HG03354 (cell line): ENCODE results near the gene BRSK2.
"Not testable (repeated sequence)": the region's sequence is repeated elsewhere in the genome, so short reads cannot be mapped to it uniquely, and the experiment has no call there.

Experiments used
- ATAC-seq: cut with Tn5 transposase; IDR thresholded peaks from one replicate; pipeline ENCODE4 v1.9.1; 2021; ENCODE audit warnings: mild to moderate bottlenecking; ENCODE audit not compliant: unreplicated experiment, poor library complexity, severe bottlenecking

BRSK2 gene

GRCh38 chr11:1353383-1354124, 36.2 kb upstream of the BRSK2 start:
- ATAC-seq: no peak

- no peak for ATAC-seq
Observed at GRCh38 chr11:1354125-1354938, 35.4 kb upstream of the BRSK2 start.

- no peak for ATAC-seq
Observed at GRCh38 chr11:1356007-1356435, 33.7 kb upstream of the BRSK2 start.

- no peak for ATAC-seq
Observed at GRCh38 chr11:1356478-1356960, 33.2 kb upstream of the BRSK2 start.

GRCh38 chr11:1358286-1358685, 31.4 kb upstream of the BRSK2 start:
- ATAC-seq: no peak

GRCh38 chr11:1358931-1359330, 30.8 kb upstream of the BRSK2 start:
- not testable (repeated sequence) for ATAC-seq

GRCh38 chr11:1359556-1359955, 30.2 kb upstream of the BRSK2 start:
- no peak for ATAC-seq

GRCh38 chr11:1360181-1360834, 29.4 kb upstream of the BRSK2 start:
- no peak for ATAC-seq

- no peak for ATAC-seq
Observed at GRCh38 chr11:1360835-1361357, 28.8 kb upstream of the BRSK2 start.

GRCh38 chr11:1361882-1362281, 27.9 kb upstream of the BRSK2 start:
- ATAC-seq: no peak

- ATAC-seq: no peak
Observed at GRCh38 chr11:1367721-1368120, 22.0 kb upstream of the BRSK2 start.

GRCh38 chr11:1368216-1368615, 21.5 kb upstream of the BRSK2 start:
- no peak for ATAC-seq

GRCh38 chr11:1368966-1369365, 20.8 kb upstream of the BRSK2 start:
- ATAC-seq: no peak

GRCh38 chr11:1369371-1370005, 20.2 kb upstream of the BRSK2 start:
- ATAC-seq: no peak

GRCh38 chr11:1370186-1371025, 19.3 kb upstream of the BRSK2 start:
- no peak for ATAC-seq

- no peak for ATAC-seq
Observed at GRCh38 chr11:1371026-1371325, 18.8 kb upstream of the BRSK2 start.

- no peak for ATAC-seq
Observed at GRCh38 chr11:1371377-1371776, 18.4 kb upstream of the BRSK2 start.

- ATAC-seq: no peak
Observed at GRCh38 chr11:1371836-1372465, 17.8 kb upstream of the BRSK2 start.

- no peak for ATAC-seq
Observed at GRCh38 chr11:1372660-1373059, 17.1 kb upstream of the BRSK2 start.
